Hepatocyte (in vitro differentiated cells): ENCODE data around the gene TIMMDC1.

Source experiments
- CTCF ChIP-seq: fragments of 200-600 bp; sonication (generic); IDR thresholded peaks from 2 replicates; pipeline ENCODE4 v1.5.1; 2016; ENCODE audit warnings: antibody characterized with exemption, mild to moderate bottlenecking; ENCODE audit not compliant: poor library complexity
- EZH2 ChIP-seq: fragments of 200-600 bp; sonication (generic); IDR thresholded peaks from 2 replicates; pipeline ENCODE4 v1.6.1; 2016; ENCODE audit warnings: antibody characterized with exemption, mild to moderate bottlenecking, borderline replicate concordance
- EZH2phosphoT487 ChIP-seq: fragments of 200-600 bp; sonication (generic); IDR thresholded peaks from one replicate; pipeline ENCODE4 v1.6.1; 2018; ENCODE audit warnings: antibody characterized with exemption, mild to moderate bottlenecking, low read depth, moderate library complexity; ENCODE audit not compliant: unreplicated experiment, severe bottlenecking

- no peak for TF ChIP-seq CTCF
- TF ChIP-seq EZH2 = no peak
- no peak for TF ChIP-seq EZH2phosphoT487
Measured at GRCh38 chr3:119510690-119511089, 12.3 kb downstream of the TIMMDC1 start.
